Activated gamma-delta T cell treated with anti-CD3 and anti-CD28 coated beads, Interleukin-2, amount 50 U/mL, for 16 hours (primary cell): Measurements from ENCODE around the gene POLDIP3.

ENCODE experiments used
- DNase-seq: peaks from one replicate; pipeline ENCODE4 v3.0.0-alpha.2; 2020; ENCODE audit warnings: low read depth

POLDIP3 gene

GRCh38 chr22:42614312-42615091 is at the start of gene POLDIP3:
Gene POLDIP3 (minus strand): TSS chr22:42614883. CDS start chr22:42614857, 26 bp downstream.
- DNase-seq: peak; percentile 99

GRCh38 chr22:42661985-42662831 is 47.5 kb upstream of the POLDIP3 start:
- peak; percentile 71 for DNase-seq

- no peak for DNase-seq
Observed at GRCh38 chr22:42656578-42656977, 41.9 kb upstream of the POLDIP3 start.

- no peak for DNase-seq
Observed at GRCh38 chr22:42655693-42656092, 41.0 kb upstream of the POLDIP3 start.

- no peak for DNase-seq
Observed at GRCh38 chr22:42654436-42655073, 39.9 kb upstream of the POLDIP3 start.

GRCh38 chr22:42653999-42654398 is 39.3 kb upstream of the POLDIP3 start:
- DNase-seq: no peak

GRCh38 chr22:42651134-42651533 is 36.5 kb upstream of the POLDIP3 start:
- no peak for DNase-seq

- DNase-seq: peak; percentile 55
Observed at GRCh38 chr22:42649246-42650099, 34.8 kb upstream of the POLDIP3 start, which contains the start of gene CYB5R3. Gene CYB5R3 (minus strand): TSS chr22:42649392. CDS start chr22:42649315, 77 bp downstream.

- DNase-seq: no peak
Observed at GRCh38 chr22:42648368-42649245, 33.9 kb upstream of the POLDIP3 start.

GRCh38 chr22:42648017-42648367 is 33.3 kb upstream of the POLDIP3 start:
- DNase-seq: no peak

- DNase-seq: no peak
Observed at GRCh38 chr22:42646569-42647525, 32.2 kb upstream of the POLDIP3 start.

GRCh38 chr22:42645938-42646568 is 31.4 kb upstream of the POLDIP3 start:
- no peak for DNase-seq

GRCh38 chr22:42645341-42645937 is 30.8 kb upstream of the POLDIP3 start:
- no peak for DNase-seq

GRCh38 chr22:42644422-42645340 is 30.0 kb upstream of the POLDIP3 start:
- no peak for DNase-seq

GRCh38 chr22:42643634-42644421 is 29.1 kb upstream of the POLDIP3 start:
- no peak for DNase-seq

- DNase-seq: no peak
Observed at GRCh38 chr22:42642806-42643633, 28.3 kb upstream of the POLDIP3 start.
